ENCODE measurements around the gene JAG2. TPM values are rescaled to one million over a fixed set of nuclear protein-coding genes. Genes with fewer than 3 reads are reported as not detected.

Gene JAG2
- total and polyA plus RNA-seq, 4 experiments from 2014 or later, result 0.29 to 0.80 TPM; not detected in 2

GRCh38 chr14:105140581-105140980 is 28.0 kb downstream of the JAG2 start:
- CTCF ChIA-PET (ENCODE audit: partially characterized antibody), result no interaction called here
- no peaks in the 10 kb centered on the region for H3K27me3 ChIP-seq (ENCODE audit: insufficient read depth, low read length)
- POLR2A ChIA-PET (ENCODE audit: partially characterized antibody), result no interaction called here
- H3K4me3 ChIP-seq (ENCODE audit: low read length in 2 of 2), result no peak overlapping the region
- H3K4me1 Mint-ChIP-seq, result no peaks in the 10 kb centered on the region
- no peaks in the 10 kb centered on the region for H3K4me1 ChIP-seq (ENCODE audit: insufficient read depth, low read length)
- no peaks in the 10 kb centered on the region for H3K27me3 Mint-ChIP-seq
- intact Hi-C loops (cut with micrococcal nuclease), result no loop called here
- H3K9me3 Mint-ChIP-seq, result peaks cover 0 to 15% (median 8%) of the 10 kb centered on the region in 8 donors
- no peak for DNase-seq
- peaks cover 0 to 9% of the 10 kb centered on the region in 2 donors for H3K9me3 ChIP-seq (ENCODE audit: control insufficient read depth in 1 of 2, low read length in 2 of 2)
- no peaks in the 10 kb centered on the region for H3K36me3 Mint-ChIP-seq
- H3K36me3 ChIP-seq (ENCODE audit: insufficient read depth, low read length), result no peaks in the 10 kb centered on the region
- H3K27ac Mint-ChIP-seq, result peak overlapping the region in 1 of 7 donors; percentile 70
- no peak overlapping the region for H3K27ac ChIP-seq (ENCODE audit: low read depth, low read length)
- no peak overlapping the region for H3K4me3 Mint-ChIP-seq

DNA sequence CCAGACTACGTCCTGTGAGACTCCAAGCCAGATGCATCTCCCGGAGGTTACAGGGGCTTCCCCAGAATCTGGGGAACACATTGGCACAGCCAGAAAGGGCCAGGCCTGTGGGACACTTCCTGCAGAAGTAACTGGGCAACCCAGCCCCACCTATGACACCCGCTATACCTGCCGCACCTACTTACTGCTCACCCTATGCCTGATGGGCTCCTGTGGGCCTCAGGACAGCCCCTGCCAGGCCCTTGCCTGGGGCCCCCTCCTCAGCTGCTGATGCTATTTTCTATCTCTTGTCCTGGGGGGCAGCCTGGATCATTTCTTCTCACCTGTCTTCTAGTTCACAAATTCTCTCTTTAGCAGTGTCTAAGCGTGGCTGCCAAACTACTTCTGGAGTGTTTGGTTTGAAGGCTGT is 28.7 kb downstream of the JAG2 start:
- no peak overlapping the region for H3K27ac Mint-ChIP-seq
- intact Hi-C loops (cut with micrococcal nuclease), result no loop called here
- peaks cover 0 to 15% (median 8%) of the 10 kb centered on the region in 8 donors for H3K9me3 Mint-ChIP-seq
- no peaks in the 10 kb centered on the region for H3K36me3 ChIP-seq (ENCODE audit: insufficient read depth, low read length)
- peaks cover 0 to 1% of the 10 kb centered on the region in 2 donors for H3K36me3 Mint-ChIP-seq
- no peak overlapping the region for H3K27ac ChIP-seq (ENCODE audit: low read depth, low read length)
- H3K4me1 Mint-ChIP-seq, result no peaks in the 10 kb centered on the region
- no peak overlapping the region for H3K4me3 Mint-ChIP-seq
- H3K27me3 Mint-ChIP-seq, result peaks cover 0 to 1% of the 10 kb centered on the region in 2 donors
- no peak for DNase-seq
- no peaks in the 10 kb centered on the region for H3K27me3 ChIP-seq (ENCODE audit: insufficient read depth, low read length)
- H3K9me3 ChIP-seq (ENCODE audit: control insufficient read depth in 1 of 2, low read length in 2 of 2), result peaks cover 0 to 9% of the 10 kb centered on the region in 2 donors
- CTCF ChIA-PET (ENCODE audit: partially characterized antibody), result no interaction called here
- no peaks in the 10 kb centered on the region for H3K4me1 ChIP-seq (ENCODE audit: insufficient read depth, low read length)
- no peak overlapping the region for H3K4me3 ChIP-seq (ENCODE audit: low read length in 2 of 2)
- POLR2A ChIA-PET (ENCODE audit: partially characterized antibody), result no interaction called here

DNA sequence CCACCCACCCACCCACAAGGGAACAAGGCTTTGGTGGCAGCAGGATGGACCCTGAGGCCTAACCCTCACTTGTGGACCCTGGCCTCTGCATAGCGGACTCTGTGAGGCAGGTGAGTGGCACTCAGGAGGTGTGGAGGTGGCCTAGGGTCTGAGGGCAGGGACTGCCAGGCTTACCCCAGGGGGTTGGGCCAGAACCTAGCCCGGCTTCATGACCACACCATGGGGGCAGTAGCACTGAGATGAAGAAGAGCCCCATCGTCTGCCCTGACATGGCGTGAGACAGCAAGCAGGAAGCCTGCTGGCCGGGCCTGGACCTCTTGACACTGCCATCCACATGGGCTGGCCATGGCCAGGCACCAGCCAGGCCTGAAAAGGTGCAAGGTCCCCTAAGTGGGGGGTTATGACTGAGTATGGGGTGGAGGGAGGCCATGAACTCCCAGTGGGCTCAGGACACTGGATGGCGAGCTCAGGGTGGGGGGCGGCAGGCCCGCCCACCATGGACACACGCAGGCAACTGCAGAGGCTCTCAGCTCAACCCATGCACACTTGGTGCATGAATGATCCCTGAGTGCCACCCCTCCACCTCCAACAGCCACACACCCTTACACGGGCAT is 29.3 kb downstream of the JAG2 start:
- CTCF ChIA-PET (ENCODE audit: partially characterized antibody), result no interaction called here

GRCh38 chr14:105138551-105139111 is 29.9 kb downstream of the JAG2 start:
- no peak overlapping the region for H3K4me3 Mint-ChIP-seq
- H3K36me3 ChIP-seq (ENCODE audit: insufficient read depth, low read length), result no peaks in the 10 kb centered on the region
- no peaks in the 10 kb centered on the region for H3K4me1 Mint-ChIP-seq
- H3K27me3 Mint-ChIP-seq, result peaks cover 0 to 3% of the 10 kb centered on the region in 2 donors
- ChIA-PET CTCF (ENCODE audit: partially characterized antibody) (no interaction called here), POLR2A (ENCODE audit: partially characterized antibody) (no interaction called here)
- H3K36me3 Mint-ChIP-seq, result peaks cover 0 to 4% of the 10 kb centered on the region in 2 donors
- H3K4me1 ChIP-seq (ENCODE audit: insufficient read depth, low read length), result no peaks in the 10 kb centered on the region
- H3K9me3 Mint-ChIP-seq, result peaks cover 0 to 15% (median 8%) of the 10 kb centered on the region in 8 donors
- DNase-seq, result no peak
- no peak overlapping the region for H3K4me3 ChIP-seq (ENCODE audit: low read length in 2 of 2)
- H3K27me3 ChIP-seq (ENCODE audit: insufficient read depth, low read length), result no peaks in the 10 kb centered on the region
- intact Hi-C loops (cut with micrococcal nuclease), result no loop called here
- peaks cover 0 to 9% of the 10 kb centered on the region in 2 donors for H3K9me3 ChIP-seq (ENCODE audit: control insufficient read depth in 1 of 2, low read length in 2 of 2)
- H3K27ac Mint-ChIP-seq, result no peak overlapping the region
- H3K27ac ChIP-seq (ENCODE audit: low read depth, low read length), result no peak overlapping the region

More for the DNA sequence above, 29.3 kb downstream of the JAG2 start:
- Mint-ChIP-seq H3K9me3 (peaks cover 0 to 15% (median 8%) of the 10 kb centered on the region in 8 donors), H3K4me3 (no peak overlapping the region), H3K36me3 (peaks cover 0 to 4% of the 10 kb centered on the region in 2 donors), H3K27me3 (peaks cover 0 to 3% of the 10 kb centered on the region in 2 donors), H3K4me1 (no peaks in the 10 kb centered on the region), H3K27ac (no peak overlapping the region)
- Histone ChIP-seq H3K36me3 (ENCODE audit: insufficient read depth, low read length) (no peaks in the 10 kb centered on the region), H3K4me3 (ENCODE audit: low read length in 2 of 2) (no peak overlapping the region), H3K9me3 (ENCODE audit: control insufficient read depth in 1 of 2, low read length in 2 of 2) (peaks cover 0 to 9% of the 10 kb centered on the region in 2 donors), H3K4me1 (ENCODE audit: insufficient read depth, low read length) (no peaks in the 10 kb centered on the region), H3K27ac (ENCODE audit: low read depth, low read length) (no peak overlapping the region), H3K27me3 (ENCODE audit: insufficient read depth, low read length) (no peaks in the 10 kb centered on the region)
- POLR2A ChIA-PET (ENCODE audit: partially characterized antibody), result no interaction called here
- DNase-seq, result no peak
- intact Hi-C loops (cut with micrococcal nuclease), result no loop called here

GRCh38 chr14:105138021-105138541 is 30.5 kb downstream of the JAG2 start:
- H3K4me1 Mint-ChIP-seq, result no peaks in the 10 kb centered on the region
- Histone ChIP-seq H3K27ac (ENCODE audit: low read depth, low read length) (no peak overlapping the region), H3K4me3 (ENCODE audit: low read length in 2 of 2) (no peak overlapping the region), H3K4me1 (ENCODE audit: insufficient read depth, low read length) (no peaks in the 10 kb centered on the region), H3K9me3 (ENCODE audit: control insufficient read depth in 1 of 2, low read length in 2 of 2) (peaks cover 0 to 9% of the 10 kb centered on the region in 2 donors), H3K36me3 (ENCODE audit: insufficient read depth, low read length) (no peaks in the 10 kb centered on the region), H3K27me3 (ENCODE audit: insufficient read depth, low read length) (no peaks in the 10 kb centered on the region)
- peaks cover 0 to 4% of the 10 kb centered on the region in 2 donors for H3K36me3 Mint-ChIP-seq
- CTCF ChIA-PET (ENCODE audit: partially characterized antibody), result no interaction called here
- H3K27me3 Mint-ChIP-seq, result peaks cover under 1 to 3% of the 10 kb centered on the region in 2 donors
- intact Hi-C loops (cut with micrococcal nuclease), result no loop called here
- H3K27ac Mint-ChIP-seq, result no peak overlapping the region
- DNase-seq, result no peak
- H3K4me3 Mint-ChIP-seq, result no peak overlapping the region
- POLR2A ChIA-PET (ENCODE audit: partially characterized antibody), result no interaction called here
- H3K9me3 Mint-ChIP-seq, result peaks cover 3 to 20% (median 12%) of the 10 kb centered on the region in 8 donors

GRCh38 chr14:105137481-105138020 is 31.0 kb downstream of the JAG2 start:
- H3K27ac ChIP-seq (ENCODE audit: low read depth, low read length), result no peak overlapping the region
- no peak overlapping the region for H3K4me3 ChIP-seq (ENCODE audit: low read length in 2 of 2)
- no peaks in the 10 kb centered on the region for H3K4me1 Mint-ChIP-seq
- H3K27me3 Mint-ChIP-seq, result peaks cover 5% of the 10 kb centered on the region in 2 donors
- peaks cover 0 to 9% of the 10 kb centered on the region in 2 donors for H3K9me3 ChIP-seq (ENCODE audit: control insufficient read depth in 1 of 2, low read length in 2 of 2)
- no peak overlapping the region for H3K27ac Mint-ChIP-seq
- H3K27me3 ChIP-seq (ENCODE audit: insufficient read depth, low read length), result no peaks in the 10 kb centered on the region
- H3K36me3 Mint-ChIP-seq, result peaks cover 2 to 4% of the 10 kb centered on the region in 2 donors
- no peak for DNase-seq
- POLR2A ChIA-PET (ENCODE audit: partially characterized antibody), result no interaction called here
- H3K36me3 ChIP-seq (ENCODE audit: insufficient read depth, low read length), result no peaks in the 10 kb centered on the region
- H3K4me1 ChIP-seq (ENCODE audit: insufficient read depth, low read length), result no peaks in the 10 kb centered on the region
- no peak overlapping the region for H3K4me3 Mint-ChIP-seq
- H3K9me3 Mint-ChIP-seq, result peaks cover 6 to 25% (median 17%) of the 10 kb centered on the region in 8 donors
- CTCF ChIA-PET (ENCODE audit: partially characterized antibody), result no interaction called here
- intact Hi-C loops (cut with micrococcal nuclease), result no loop called here

- no peak overlapping the region for H3K27ac ChIP-seq (ENCODE audit: low read depth, low read length)
- H3K4me3 ChIP-seq (ENCODE audit: low read length in 2 of 2), result no peak overlapping the region
- Mint-ChIP-seq H3K4me3 (no peak overlapping the region), H3K4me1 (no peaks in the 10 kb centered on the region), H3K36me3 (peaks cover 2 to 4% of the 10 kb centered on the region in 2 donors), H3K27ac (no peak overlapping the region), H3K27me3 (peaks cover 5% of the 10 kb centered on the region in 2 donors), H3K9me3 (peaks cover 6 to 30% (median 18%) of the 10 kb centered on the region in 8 donors)
- intact Hi-C loops (cut with micrococcal nuclease), result no loop called here
- ChIA-PET CTCF (ENCODE audit: partially characterized antibody) (no interaction called here), POLR2A (ENCODE audit: partially characterized antibody) (no interaction called here)
- no peaks in the 10 kb centered on the region for H3K27me3 ChIP-seq (ENCODE audit: insufficient read depth, low read length)
- DNase-seq, result no peak
- no peaks in the 10 kb centered on the region for H3K4me1 ChIP-seq (ENCODE audit: insufficient read depth, low read length)
- peaks cover 0 to 9% of the 10 kb centered on the region in 2 donors for H3K9me3 ChIP-seq (ENCODE audit: control insufficient read depth in 1 of 2, low read length in 2 of 2)
- no peaks in the 10 kb centered on the region for H3K36me3 ChIP-seq (ENCODE audit: insufficient read depth, low read length)
Observed at GRCh38 chr14:105136401-105137322, 31.9 kb downstream of the JAG2 start.

All from CD4-positive, alpha-beta memory T cell (primary cell).